ENCODE results near the gene ASAP2. TPM values are rescaled to one million over a fixed set of nuclear protein-coding genes. Genes with fewer than 3 reads are reported as not detected.

Gene ASAP2
- total RNA-seq, 4 donors from 2014 or later, result 33.2 to 62.1 (median 54.5) TPM

GRCh38 chr2:9273486-9274130 lies 67.0 kb downstream of the ASAP2 start:
- H3K27ac ChIP-seq, result no peak overlapping the region
- no peaks in the 10 kb centered on the region for H3K27me3 ChIP-seq
- 73% methylated on average over 5 of the region's 5 CpGs; no CpG with 5 or more reads in 1 of the 2 donors for WGBS, 2 donors (ENCODE audit: low coverage in 1 of 2)
- DNase-seq, result no peak
- TF ChIP-seq CTCF (IDR thresholded peaks at IDR 0.05) (no peak), POLR2AphosphoS5 (IDR thresholded peaks at IDR 0.05) (no peak), EP300 (IDR thresholded peaks at IDR 0.05; ENCODE audit: low read depth) (no peak), POLR2A (IDR thresholded peaks at IDR 0.05) (no peak)
- H3K4me3 ChIP-seq, result no peak overlapping the region
- peaks cover 11 to 42% (median 23%) of the 10 kb centered on the region in 4 donors for H3K4me1 ChIP-seq
- in situ Hi-C loops (cut with MboI; ENCODE audit: low pct_ligation_motif_present in 1 of 4, low pct_unique_long_range_greater_than_20kb in 1 of 4, low sequenced_read_pairs in 3 of 4) (no loop called here), intact Hi-C loops (cut with DNase I; ENCODE audit: low total_unique reads) (no loop called here)
- no peaks in the 10 kb centered on the region for H3K36me3 ChIP-seq
- H3K9me3 ChIP-seq, result no peaks in the 10 kb centered on the region

DNA sequence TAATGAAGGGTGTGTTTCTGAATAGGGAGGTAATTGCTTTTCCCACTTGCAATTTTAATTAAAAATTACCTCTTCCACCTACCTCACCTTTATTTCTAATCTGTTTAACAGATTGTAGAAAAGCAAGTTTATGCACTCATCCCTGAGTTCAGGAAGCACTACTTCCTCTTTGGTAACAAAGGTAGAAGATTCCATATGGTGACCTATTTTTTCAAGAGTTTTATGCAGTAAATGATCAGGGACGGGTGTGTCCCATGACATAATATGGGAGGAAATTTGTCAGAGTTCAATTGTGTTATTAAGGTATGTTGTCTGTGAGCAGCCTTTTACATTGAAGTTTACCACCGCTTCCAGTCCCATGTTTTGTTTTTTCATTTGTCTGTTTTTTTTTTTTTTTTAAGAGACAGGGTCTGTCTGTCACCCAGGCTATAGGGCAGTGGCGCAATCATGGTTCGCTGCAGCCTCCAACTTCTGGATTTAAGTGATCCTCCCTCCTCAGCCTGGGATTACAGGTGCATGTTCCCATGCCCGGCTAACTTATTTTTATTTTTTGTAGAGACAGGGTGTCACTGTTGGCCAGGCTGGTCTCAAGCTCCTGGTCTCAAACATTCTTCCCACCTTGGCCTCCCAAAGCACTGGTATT lies 68.2 kb downstream of the ASAP2 start:
- no peak for DNase-seq
- intact Hi-C loops (cut with DNase I; ENCODE audit: low total_unique reads), result no loop called here
- Histone ChIP-seq H3K4me3 (no peak overlapping the region), H3K27me3 (no peaks in the 10 kb centered on the region), H3K9me3 (no peaks in the 10 kb centered on the region), H3K27ac (peak overlapping the region; percentile 4 to 25 (median 11)), H3K36me3 (no peaks in the 10 kb centered on the region), H3K4me1 (peaks cover 11 to 42% (median 23%) of the 10 kb centered on the region in 4 donors)
- WGBS, 2 donors (ENCODE audit: low coverage in 1 of 2), result 53 to 85% methylated on average over 2 to 5 of the region's 5 CpGs
- in situ Hi-C loops (cut with MboI; ENCODE audit: low pct_ligation_motif_present in 1 of 4, low pct_unique_long_range_greater_than_20kb in 1 of 4, low sequenced_read_pairs in 3 of 4), result no loop called here
- no peak for TF ChIP-seq POLR2AphosphoS5 (IDR thresholded peaks at IDR 0.05)
- no peak for TF ChIP-seq POLR2A (IDR thresholded peaks at IDR 0.05)
- TF ChIP-seq EP300 (IDR thresholded peaks at IDR 0.05; ENCODE audit: low read depth), result no peak
- no peak for TF ChIP-seq CTCF (IDR thresholded peaks at IDR 0.05)

GRCh38 chr2:9275399-9275798 lies 68.8 kb downstream of the ASAP2 start:
- WGBS, 2 donors (ENCODE audit: low coverage in 1 of 2), result 69% methylated on average over 3 of the region's 3 CpGs; no CpG with 5 or more reads in 1 of the 2 donors
- TF ChIP-seq POLR2A (IDR thresholded peaks at IDR 0.05) (no peak), CTCF (IDR thresholded peaks at IDR 0.05) (no peak)
- Histone ChIP-seq H3K9me3 (no peaks in the 10 kb centered on the region), H3K4me1 (peaks cover 11 to 42% (median 23%) of the 10 kb centered on the region in 4 donors), H3K4me3 (no peak overlapping the region), H3K27me3 (no peaks in the 10 kb centered on the region), H3K36me3 (no peaks in the 10 kb centered on the region), H3K27ac (peak overlapping the region; percentile 4 to 25 (median 11))
- DNase-seq, result no peak
- intact Hi-C loops (cut with DNase I; ENCODE audit: low total_unique reads), result no loop called here
- in situ Hi-C loops (cut with MboI; ENCODE audit: low pct_ligation_motif_present in 1 of 4, low pct_unique_long_range_greater_than_20kb in 1 of 4, low sequenced_read_pairs in 3 of 4), result no loop called here

GRCh38 chr2:9276074-9276473 lies 69.5 kb downstream of the ASAP2 start:
- WGBS, 2 donors (ENCODE audit: low coverage in 1 of 2), result 79% methylated on average over 2 of the region's 2 CpGs; no CpG with 5 or more reads in 1 of the 2 donors
- H3K36me3 ChIP-seq, result no peaks in the 10 kb centered on the region
- no peak for DNase-seq
- TF ChIP-seq CTCF (IDR thresholded peaks at IDR 0.05) (no peak), POLR2A (IDR thresholded peaks at IDR 0.05) (no peak), EP300 (IDR thresholded peaks at IDR 0.05; ENCODE audit: low read depth) (no peak), POLR2AphosphoS5 (IDR thresholded peaks at IDR 0.05) (no peak)
- peaks cover 11 to 42% (median 23%) of the 10 kb centered on the region in 4 donors for H3K4me1 ChIP-seq
- H3K27ac ChIP-seq, result peak overlapping the region in 1 of 4 donors; percentile 25
- no peaks in the 10 kb centered on the region for H3K27me3 ChIP-seq
- in situ Hi-C loops (cut with MboI; ENCODE audit: low pct_ligation_motif_present in 1 of 4, low pct_unique_long_range_greater_than_20kb in 1 of 4, low sequenced_read_pairs in 3 of 4) (no loop called here), intact Hi-C loops (cut with DNase I; ENCODE audit: low total_unique reads) (no loop called here)
- H3K9me3 ChIP-seq, result no peaks in the 10 kb centered on the region
- H3K4me3 ChIP-seq, result no peak overlapping the region

All from transverse colon (tissue), 4 donors.